ENCODE data around the gene MAMDC4.
"Not testable (repeated sequence)": the region's sequence is repeated elsewhere in the genome, so short reads cannot be mapped to it uniquely, and the experiment has no call there.

The MAMDC4 gene

GRCh38 chr9:136867480-136867879 is 15.3 kb downstream of the MAMDC4 start:
- DNase-seq (ENCODE audit: low read depth) = no peak
- no peak for TF ChIP-seq CTCF (IDR thresholded peaks at IDR 0.05; ENCODE audit: low read depth, low read length, missing control alignments)
- H3K4me3 ChIP-seq (ENCODE audit: low read depth, low read length) = no peak overlapping the region
- in situ Hi-C loops (cut with HindIII; ENCODE audit: low sequenced_read_pairs) = no loop called here

GRCh38 chr9:136867917-136868316 is 15.8 kb downstream of the MAMDC4 start:
- in situ Hi-C loops (cut with HindIII; ENCODE audit: low sequenced_read_pairs) = no loop called here

GRCh38 chr9:136868644-136869043 is 16.5 kb downstream of the MAMDC4 start:
- DNase-seq (ENCODE audit: low read depth) = no peak
- TF ChIP-seq CTCF (IDR thresholded peaks at IDR 0.05; ENCODE audit: low read depth, low read length, missing control alignments) = no peak
- no peak overlapping the region for H3K4me3 ChIP-seq (ENCODE audit: low read depth, low read length)
- in situ Hi-C loops (cut with HindIII; ENCODE audit: low sequenced_read_pairs) = no loop called here

More at GRCh38 chr9:136867917-136868316, 15.8 kb downstream of the MAMDC4 start:
- no peak for TF ChIP-seq CTCF (IDR thresholded peaks at IDR 0.05; ENCODE audit: low read depth, low read length, missing control alignments)
- H3K4me3 ChIP-seq (ENCODE audit: low read depth, low read length) = no peak overlapping the region
- DNase-seq (ENCODE audit: low read depth) = no peak

- H3K4me3 ChIP-seq (ENCODE audit: low read depth, low read length); DNase-seq (ENCODE audit: low read depth); in situ Hi-C loops (cut with HindIII; ENCODE audit: low sequenced_read_pairs): not testable (repeated sequence)
Measured at GRCh38 chr9:136869611-136870010, 17.5 kb downstream of the MAMDC4 start.

- no peak for DNase-seq (ENCODE audit: low read depth)
- no peak overlapping the region for H3K4me3 ChIP-seq (ENCODE audit: low read depth, low read length)
- no peak for TF ChIP-seq CTCF (IDR thresholded peaks at IDR 0.05; ENCODE audit: low read depth, low read length, missing control alignments)
- in situ Hi-C loops (cut with HindIII; ENCODE audit: low sequenced_read_pairs) = no loop called here
Measured at GRCh38 chr9:136875155-136875554, 23.0 kb downstream of the MAMDC4 start.

- DNase-seq (ENCODE audit: low read depth) = no peak
- in situ Hi-C loops (cut with HindIII; ENCODE audit: low sequenced_read_pairs) = no loop called here
- H3K4me3 ChIP-seq (ENCODE audit: low read depth, low read length) = no peak overlapping the region
- TF ChIP-seq CTCF (IDR thresholded peaks at IDR 0.05; ENCODE audit: low read depth, low read length, missing control alignments) = no peak
Measured at GRCh38 chr9:136876476-136876875, 24.3 kb downstream of the MAMDC4 start.

GRCh38 chr9:136880651-136881050 is 28.5 kb downstream of the MAMDC4 start:
- in situ Hi-C loops (cut with HindIII; ENCODE audit: low sequenced_read_pairs) = loop anchor here (10.0 kb wide), 1 partner anchor 66 kb away; no protein-coding TSS in a partner anchor
- DNase-seq (ENCODE audit: low read depth) = no peak
- H3K4me3 ChIP-seq (ENCODE audit: low read depth, low read length) = no peak overlapping the region
- no peak for TF ChIP-seq CTCF (IDR thresholded peaks at IDR 0.05; ENCODE audit: low read depth, low read length, missing control alignments)
